WTC11 (cell line): ENCODE results near the gene CRTAP. TPM values are rescaled to one million over a fixed set of nuclear protein-coding genes. Genes with fewer than 3 reads are reported as not detected.

Experiments used
- ATAC-seq: fragments of 200-7000 bp; cut with Tn5 transposase; 2 replicates; pipeline ENCODE4 v1.10.0; 2021; ENCODE audit warnings: mild to moderate bottlenecking, moderate library complexity
- CTCF ChIA-PET: fragments of 300-600 bp; sonication (Branson Sonifier 250); formaldehyde crosslinking; loops from one replicate; lab custom pipeline; 2021; ENCODE audit warnings: antibody characterized with exemption; lab: Charles Lee
- POLR2A ChIA-PET: fragments of 350-600 bp; sonication (Branson Sonifier 250); formaldehyde crosslinking; loops from one replicate; lab custom pipeline; 2021; ENCODE audit warnings: antibody characterized with exemption; lab: Charles Lee
- DNase-seq: peaks from one replicate; pipeline ENCODE4 v3.0.0; 2021; ENCODE audit warnings: low spot score
- H3K27ac Mint-ChIP-seq: 2 replicates; pipeline ENCODE4 v1.8.0; 2021; ENCODE audit warnings: mixed read lengths
- H3K27me3 Mint-ChIP-seq: 2 replicates; pipeline ENCODE4 v1.8.0; 2021; ENCODE audit warnings: low read depth, mild to moderate bottlenecking, moderate library complexity, mixed read lengths
- H3K36me3 Mint-ChIP-seq: 2 replicates; pipeline ENCODE4 v1.8.0; 2021; ENCODE audit warnings: mixed read lengths
- H3K4me1 Mint-ChIP-seq: 2 replicates; pipeline ENCODE4 v1.8.0; 2022; ENCODE audit warnings: mixed read lengths
- H3K4me3 Mint-ChIP-seq: 2 replicates; pipeline ENCODE4 v1.8.0; 2021; ENCODE audit warnings: mild to moderate bottlenecking, moderate library complexity, mixed read lengths
- H3K9me3 Mint-ChIP-seq: 2 replicates; pipeline ENCODE4 v1.8.0; 2021; ENCODE audit warnings: mixed read lengths
- ELF4 ChIP-seq: sonication (generic); formaldehyde crosslinking; IDR thresholded peaks from 2 replicates; pipeline ENCODE4 v1.8.1; 2022; ENCODE audit warnings: low read depth, mild to moderate bottlenecking, moderate library complexity, missing genetic modification reagents
- FOXJ3 ChIP-seq: sonication (generic); formaldehyde crosslinking; IDR thresholded peaks from 2 replicates; pipeline ENCODE4 v1.9.0; 2021; ENCODE audit warnings: missing genetic modification reagents, mild to moderate bottlenecking, borderline replicate concordance
- FOXP1 ChIP-seq: sonication (generic); formaldehyde crosslinking; IDR thresholded peaks from 2 replicates; pipeline ENCODE4 v1.8.0; 2022; ENCODE audit warnings: missing genetic modification reagents, mild to moderate bottlenecking, moderate library complexity, borderline replicate concordance
- KAT7 ChIP-seq: sonication (generic); formaldehyde crosslinking; IDR thresholded peaks from 2 replicates; pipeline ENCODE4 v1.8.1; 2023; ENCODE audit warnings: missing genetic modification reagents, mild to moderate bottlenecking, borderline replicate concordance
- NFATC4 ChIP-seq: fragments of 250-450 bp; sonication (Bioruptor Pico); IDR thresholded peaks from 2 replicates; pipeline ENCODE4 v1.9.0; 2021; ENCODE audit warnings: mild to moderate bottlenecking
- NFYB ChIP-seq: sonication (generic); formaldehyde crosslinking; conservative IDR thresholded peaks from 2 replicates; pipeline ENCODE4 v1.8.0; 2022; ENCODE audit warnings: low read depth, missing genetic modification reagents
- NR1H2 ChIP-seq: sonication (generic); formaldehyde crosslinking; IDR thresholded peaks from 2 replicates; pipeline ENCODE4 v1.9.0; 2021; ENCODE audit warnings: mild to moderate bottlenecking, moderate library complexity, missing genetic modification reagents
- SP1 ChIP-seq: sonication (generic); formaldehyde crosslinking; conservative IDR thresholded peaks from 2 replicates; pipeline ENCODE4 v1.8.1; 2022; ENCODE audit warnings: missing genetic modification reagents
- TEAD1 ChIP-seq: sonication (generic); formaldehyde crosslinking; IDR thresholded peaks from 2 replicates; pipeline ENCODE4 v1.8.0; 2022; ENCODE audit warnings: mild to moderate bottlenecking, missing genetic modification reagents
- TP53 ChIP-seq: sonication (generic); formaldehyde crosslinking; IDR thresholded peaks from 2 replicates; pipeline ENCODE4 v1.8.1; 2023; ENCODE audit warnings: mild to moderate bottlenecking, missing genetic modification reagents
- ZNF423 ChIP-seq: fragments of 250-450 bp; sonication (Bioruptor Pico); IDR thresholded peaks from 2 replicates; pipeline ENCODE4 v2.1.2; 2022; ENCODE audit warnings: mild to moderate bottlenecking, moderate library complexity
- total RNA-seq: library from RNA; stranded (reverse); gene quantifications from 3 replicates; pipeline ENCODE4 v1.2.3, GENCODE V29; 2021
- TF ChIP-seq, protein P1 (sequence below): fragments of 200-600 bp; IDR thresholded peaks from 2 replicates; pipeline ENCODE4 v1.8.0; 2022; ENCODE audit warnings: antibody characterized with exemption
- TF ChIP-seq, protein P2 (sequence below): sonication (generic); formaldehyde crosslinking; IDR thresholded peaks from 2 replicates; pipeline ENCODE4 v1.8.1; 2022; ENCODE audit warnings: mild to moderate bottlenecking, moderate library complexity, missing genetic modification reagents
- TF ChIP-seq, protein P3 (sequence below): sonication (generic); formaldehyde crosslinking; conservative IDR thresholded peaks from 2 replicates; pipeline ENCODE4 v1.8.1; 2023; ENCODE audit warnings: mild to moderate bottlenecking, low read depth, missing genetic modification reagents, moderate library complexity

CRTAP gene
- total RNA-seq, 1 experiment from 2014 or later, result 156 TPM

DNA sequence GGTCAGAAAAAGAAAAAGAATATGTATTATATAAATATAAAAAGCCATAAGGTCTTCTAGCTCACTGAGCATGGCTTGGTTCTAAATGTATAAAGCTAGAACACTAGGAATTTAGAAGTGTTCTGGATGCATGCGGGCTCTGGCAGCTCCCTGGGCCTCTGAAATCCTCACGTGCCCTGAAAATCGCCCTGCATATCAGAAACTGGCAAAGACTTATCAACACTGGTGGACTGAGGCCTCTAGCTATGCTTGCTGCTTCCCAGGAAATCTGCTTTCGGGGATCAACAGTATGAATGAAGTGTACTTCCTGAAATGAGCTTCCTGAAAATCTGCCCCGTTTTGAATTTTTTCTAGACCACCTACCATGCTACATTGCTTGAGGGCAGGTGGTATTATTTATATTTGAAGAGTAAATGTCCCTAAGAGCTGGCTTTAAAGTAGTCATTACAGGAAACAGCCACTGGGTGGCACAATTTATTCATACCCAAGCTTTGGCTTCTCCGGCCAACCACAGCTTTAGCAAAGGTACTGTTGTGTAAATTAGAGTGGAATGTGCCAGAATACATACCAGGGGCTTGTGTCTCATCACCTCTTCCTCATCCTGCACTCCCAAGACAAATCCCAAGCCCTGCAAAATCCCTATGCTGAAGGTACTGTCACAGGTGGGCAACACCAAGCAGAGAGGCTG lies 17.7 kb downstream of the CRTAP start:
- Mint-ChIP-seq H3K9me3 (no peaks in the 10 kb centered on the region), H3K4me1 (peaks cover 16% of the 10 kb centered on the region), H3K27ac (peak overlapping the region; percentile 71; the same call in 1 of the 2 replicates), H3K27me3 (no peaks in the 10 kb centered on the region), H3K4me3 (no peak overlapping the region), H3K36me3 (peaks cover 41% of the 10 kb centered on the region)
- ATAC-seq (peak; percentile 97), DNase-seq (peak; percentile 63)
- ChIA-PET POLR2A (interaction anchor here (1.0 kb wide), 1 partner anchor 18 kb away, joined by 5 read pairs; the partner anchor contains the start of gene CRTAP), CTCF (interaction anchor here (0.5 to 3.0 kb wide), 41 partner anchors 9 to 656 kb away, joined by 3 to 167 read pairs (median 4); partner anchors contain the start of genes CRTAP, FBXL2 and SUSD5)
- TF ChIP-seq, protein P1, sequence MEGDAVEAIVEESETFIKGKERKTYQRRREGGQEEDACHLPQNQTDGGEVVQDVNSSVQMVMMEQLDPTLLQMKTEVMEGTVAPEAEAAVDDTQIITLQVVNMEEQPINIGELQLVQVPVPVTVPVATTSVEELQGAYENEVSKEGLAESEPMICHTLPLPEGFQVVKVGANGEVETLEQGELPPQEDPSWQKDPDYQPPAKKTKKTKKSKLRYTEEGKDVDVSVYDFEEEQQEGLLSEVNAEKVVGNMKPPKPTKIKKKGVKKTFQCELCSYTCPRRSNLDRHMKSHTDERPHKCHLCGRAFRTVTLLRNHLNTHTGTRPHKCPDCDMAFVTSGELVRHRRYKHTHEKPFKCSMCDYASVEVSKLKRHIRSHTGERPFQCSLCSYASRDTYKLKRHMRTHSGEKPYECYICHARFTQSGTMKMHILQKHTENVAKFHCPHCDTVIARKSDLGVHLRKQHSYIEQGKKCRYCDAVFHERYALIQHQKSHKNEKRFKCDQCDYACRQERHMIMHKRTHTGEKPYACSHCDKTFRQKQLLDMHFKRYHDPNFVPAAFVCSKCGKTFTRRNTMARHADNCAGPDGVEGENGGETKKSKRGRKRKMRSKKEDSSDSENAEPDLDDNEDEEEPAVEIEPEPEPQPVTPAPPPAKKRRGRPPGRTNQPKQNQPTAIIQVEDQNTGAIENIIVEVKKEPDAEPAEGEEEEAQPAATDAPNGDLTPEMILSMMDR, result peak; percentile 52
- TF ChIP-seq TEAD1 (peak; percentile 75; the same call in 1 of the 2 replicates), TP53 (CRISPR knock-in tag) (no peak)

DNA sequence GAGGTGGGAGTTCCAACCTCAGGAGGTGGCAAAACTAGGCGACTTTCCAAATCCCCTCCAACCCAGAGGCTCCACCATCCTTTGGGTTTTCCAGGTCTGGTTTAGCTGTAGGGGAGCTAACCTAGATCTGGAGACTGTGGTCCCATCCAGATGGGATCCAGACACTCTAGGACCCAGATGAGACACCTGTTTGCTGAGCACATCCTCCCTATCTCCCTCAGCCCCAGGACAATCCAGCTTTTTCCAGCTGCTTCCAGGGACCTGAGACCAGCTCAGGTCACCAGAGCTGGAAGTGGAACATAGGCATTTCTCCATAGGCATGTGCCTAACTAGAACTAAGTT lies 18.2 kb downstream of the CRTAP start:
- Mint-ChIP-seq H3K27ac (peak overlapping the region; percentile 71), H3K9me3 (no peaks in the 10 kb centered on the region), H3K36me3 (peaks cover 38% of the 10 kb centered on the region), H3K4me1 (peaks cover 16% of the 10 kb centered on the region), H3K27me3 (no peaks in the 10 kb centered on the region), H3K4me3 (no peak overlapping the region)
- DNase-seq, result no peak
- TF ChIP-seq NFYB (CRISPR knock-in tag), result no peak
- no peak for TF ChIP-seq SP1 (CRISPR knock-in tag)
- TF ChIP-seq, protein P1, result no peak
- no peak for TF ChIP-seq NR1H2 (CRISPR knock-in tag)
- TF ChIP-seq, protein P2, sequence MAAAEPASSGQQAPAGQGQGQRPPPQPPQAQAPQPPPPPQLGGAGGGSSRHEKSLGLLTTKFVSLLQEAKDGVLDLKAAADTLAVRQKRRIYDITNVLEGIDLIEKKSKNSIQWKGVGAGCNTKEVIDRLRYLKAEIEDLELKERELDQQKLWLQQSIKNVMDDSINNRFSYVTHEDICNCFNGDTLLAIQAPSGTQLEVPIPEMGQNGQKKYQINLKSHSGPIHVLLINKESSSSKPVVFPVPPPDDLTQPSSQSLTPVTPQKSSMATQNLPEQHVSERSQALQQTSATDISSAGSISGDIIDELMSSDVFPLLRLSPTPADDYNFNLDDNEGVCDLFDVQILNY, result no peak
- TF ChIP-seq FOXJ3 (CRISPR knock-in tag), result no peak
- no peak for TF ChIP-seq FOXP1 (CRISPR knock-in tag)
- no peak for TF ChIP-seq NFATC4
- TF ChIP-seq ELF4 (CRISPR knock-in tag), result no peak
- TF ChIP-seq, protein P3, sequence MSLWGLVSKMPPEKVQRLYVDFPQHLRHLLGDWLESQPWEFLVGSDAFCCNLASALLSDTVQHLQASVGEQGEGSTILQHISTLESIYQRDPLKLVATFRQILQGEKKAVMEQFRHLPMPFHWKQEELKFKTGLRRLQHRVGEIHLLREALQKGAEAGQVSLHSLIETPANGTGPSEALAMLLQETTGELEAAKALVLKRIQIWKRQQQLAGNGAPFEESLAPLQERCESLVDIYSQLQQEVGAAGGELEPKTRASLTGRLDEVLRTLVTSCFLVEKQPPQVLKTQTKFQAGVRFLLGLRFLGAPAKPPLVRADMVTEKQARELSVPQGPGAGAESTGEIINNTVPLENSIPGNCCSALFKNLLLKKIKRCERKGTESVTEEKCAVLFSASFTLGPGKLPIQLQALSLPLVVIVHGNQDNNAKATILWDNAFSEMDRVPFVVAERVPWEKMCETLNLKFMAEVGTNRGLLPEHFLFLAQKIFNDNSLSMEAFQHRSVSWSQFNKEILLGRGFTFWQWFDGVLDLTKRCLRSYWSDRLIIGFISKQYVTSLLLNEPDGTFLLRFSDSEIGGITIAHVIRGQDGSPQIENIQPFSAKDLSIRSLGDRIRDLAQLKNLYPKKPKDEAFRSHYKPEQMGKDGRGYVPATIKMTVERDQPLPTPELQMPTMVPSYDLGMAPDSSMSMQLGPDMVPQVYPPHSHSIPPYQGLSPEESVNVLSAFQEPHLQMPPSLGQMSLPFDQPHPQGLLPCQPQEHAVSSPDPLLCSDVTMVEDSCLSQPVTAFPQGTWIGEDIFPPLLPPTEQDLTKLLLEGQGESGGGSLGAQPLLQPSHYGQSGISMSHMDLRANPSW (CRISPR knock-in tag), result no peak
- TF ChIP-seq KAT7 (CRISPR knock-in tag), result no peak
- no peak for TF ChIP-seq ZNF423 (CRISPR knock-in tag)
- CTCF ChIA-PET, result interaction anchor here (0.6 to 3.0 kb wide), 38 partner anchors 9 to 655 kb away, joined by 3 to 167 read pairs (median 4); partner anchors contain the start of genes CRTAP, FBXL2 and SUSD5
- ATAC-seq, result peak; percentile 38
- POLR2A ChIA-PET, result interaction anchor here (0.6 to 1.0 kb wide), 2 partner anchors 18 to 58 kb away, joined by 4 to 5 read pairs; partner anchors contain the start of gene CRTAP
